T-helper 2 cell treated with Interferon-gamma antibody and Interleukin-4, amounts not matched to agents 100 ng/mL and 5 ng/mL, for 36 hours (primary cell): ENCODE data around the gene FAM186B. TPM values are rescaled to one million over a fixed set of nuclear protein-coding genes. Genes with fewer than 3 reads are reported as not detected.
"Not testable (repeated sequence)": the region's sequence is repeated elsewhere in the genome, so short reads cannot be mapped to it uniquely, and the experiment has no call there.

Source experiments
- intact Hi-C: fragments of 100-400 bp; cut with micrococcal nuclease; formaldehyde crosslinking; loops from one replicate; pipeline ENCODE4 v1.15.1; 2023
- total RNA-seq: library from RNA; stranded (reverse); gene quantifications from 2 replicates; pipeline ENCODE4 v1.2.3, GENCODE V29; 2022

The FAM186B gene
- total RNA-seq, 1 donor from 2014 or later: 0.16 TPM

DNA sequence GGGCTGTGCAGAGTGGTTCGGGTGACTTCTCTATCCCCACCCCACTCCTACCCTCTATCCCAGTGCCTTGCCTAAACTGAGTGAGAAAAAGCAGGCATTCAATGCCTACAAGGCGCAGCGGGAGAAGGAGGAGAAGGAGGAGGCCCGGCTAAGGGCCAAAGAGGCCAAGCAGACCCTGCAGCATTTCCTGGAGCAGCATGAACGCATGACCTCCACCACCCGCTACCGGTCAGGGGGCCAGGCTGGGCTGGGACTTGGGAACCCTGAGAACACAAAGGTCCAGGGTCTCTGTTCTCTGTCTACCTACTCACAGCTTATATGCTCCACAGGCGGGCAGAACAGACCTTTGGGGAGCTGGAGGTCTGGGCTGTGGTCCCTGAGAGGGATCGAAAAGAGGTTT, 29.6 kb upstream of the FAM186B start:
- intact Hi-C loops: no loop called here

DNA sequence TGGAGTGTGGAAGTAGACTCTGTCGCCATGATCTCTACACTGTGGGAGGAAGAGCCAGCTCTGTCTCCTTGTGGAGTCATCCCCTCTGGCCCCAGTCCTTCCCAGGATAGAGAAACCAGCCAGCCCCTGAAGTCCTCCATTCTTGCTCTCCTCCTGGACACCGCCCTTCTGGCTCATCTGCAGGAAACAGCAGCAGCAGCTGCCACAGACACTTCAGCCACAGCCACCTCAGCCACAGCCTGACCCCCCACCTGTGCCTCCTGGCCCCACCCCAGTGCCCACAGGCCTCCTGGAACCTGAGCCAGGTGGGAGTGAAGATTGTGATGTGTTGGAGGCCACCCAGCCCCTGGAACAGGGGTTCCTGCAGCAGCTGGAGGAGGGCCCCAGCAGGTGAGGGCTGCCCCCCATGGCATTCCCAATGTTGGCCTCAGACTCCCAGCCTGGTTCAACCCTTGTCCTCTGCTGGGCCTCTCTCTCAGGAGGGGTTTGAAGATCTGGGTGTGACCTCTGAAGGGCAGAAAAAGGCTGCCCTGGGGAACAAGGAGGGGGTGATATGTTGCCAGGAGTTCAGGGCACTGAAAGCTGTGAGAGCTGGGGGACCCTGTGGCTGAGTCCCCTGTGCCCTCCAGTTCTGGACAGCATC, 28.4 kb upstream of the FAM186B start:
- intact Hi-C loops: no loop called here

DNA sequence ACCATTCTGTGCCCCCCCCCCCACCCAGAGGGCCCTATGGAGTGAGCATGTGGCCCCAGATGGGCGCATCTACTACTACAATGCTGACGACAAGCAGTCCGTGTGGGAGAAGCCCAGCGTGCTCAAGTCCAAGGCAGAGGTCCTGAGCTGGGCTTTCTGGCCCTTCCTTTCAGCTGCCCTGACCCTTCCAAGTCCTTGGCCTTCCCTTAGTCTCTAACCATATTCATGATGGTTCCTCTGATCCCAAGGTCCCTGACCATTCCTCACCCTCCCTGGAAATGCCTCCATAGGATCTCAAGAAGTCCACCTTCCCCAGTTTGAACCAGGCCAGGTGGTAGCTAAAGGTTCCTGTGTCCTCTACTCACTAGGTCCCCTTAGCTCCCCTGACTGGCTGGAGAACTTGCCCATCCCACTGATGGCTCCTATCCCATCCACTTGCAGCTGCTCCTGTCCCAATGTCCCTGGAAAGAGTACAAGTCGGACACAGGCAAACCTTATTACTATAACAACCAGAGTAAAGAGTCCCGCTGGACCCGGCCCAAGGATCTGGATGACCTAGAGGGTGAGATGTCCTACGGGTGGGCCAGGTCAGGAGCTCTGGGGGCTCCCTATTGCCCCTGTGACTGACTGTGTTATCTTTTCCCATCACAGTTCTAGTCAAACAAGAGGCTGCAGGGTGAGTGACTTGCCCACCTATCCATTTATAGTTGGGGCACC, 27.7 kb upstream of the FAM186B start:
- intact Hi-C loops: no loop called here

DNA sequence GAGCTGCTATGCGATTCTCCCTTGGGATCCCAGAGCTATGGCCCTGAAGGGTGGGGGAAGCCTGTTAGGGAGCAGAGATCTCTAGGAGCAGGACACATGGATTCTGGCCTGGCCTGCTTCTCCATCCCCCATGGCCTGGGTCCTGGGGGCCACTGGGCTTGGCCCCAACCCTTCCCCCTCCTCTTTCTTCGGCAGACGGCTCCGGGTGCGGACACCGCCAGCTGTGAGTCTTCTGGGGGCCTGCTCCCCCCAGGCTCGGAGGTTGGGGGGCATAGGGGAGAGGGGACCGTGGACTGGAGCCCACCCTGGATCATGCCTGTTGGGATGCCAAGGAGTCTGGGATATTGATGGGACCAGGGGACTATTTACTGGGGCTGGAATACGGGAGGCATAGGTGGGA, 27.0 kb upstream of the FAM186B start:
- intact Hi-C loops: no loop called here

DNA sequence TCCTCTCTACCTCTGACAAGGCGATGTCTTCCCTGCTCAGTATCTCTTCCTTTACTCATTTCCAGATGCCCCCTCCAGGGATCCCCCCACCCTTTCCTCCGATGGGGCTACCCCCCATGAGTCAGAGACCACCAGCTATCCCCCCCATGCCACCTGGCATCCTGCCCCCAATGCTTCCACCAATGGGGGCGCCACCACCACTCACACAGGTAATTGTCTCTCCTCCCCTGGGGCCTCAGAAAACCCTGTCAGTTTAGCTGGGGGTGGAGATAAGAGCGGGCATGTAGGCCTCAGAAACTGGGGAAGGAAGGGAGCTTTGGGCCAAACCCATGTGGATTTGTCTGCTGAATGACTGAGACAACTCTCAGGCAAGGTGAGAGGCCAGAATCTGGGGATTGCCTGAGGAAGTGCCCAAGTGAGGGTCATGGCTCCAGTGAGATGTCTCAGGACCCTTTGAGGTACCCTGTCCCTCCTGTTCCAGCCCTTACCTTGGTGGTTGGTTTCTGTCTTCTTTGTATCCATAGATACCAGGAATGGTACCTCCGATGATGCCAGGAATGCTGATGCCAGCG, 26.0 kb upstream of the FAM186B start:
- intact Hi-C loops: no loop called here

DNA sequence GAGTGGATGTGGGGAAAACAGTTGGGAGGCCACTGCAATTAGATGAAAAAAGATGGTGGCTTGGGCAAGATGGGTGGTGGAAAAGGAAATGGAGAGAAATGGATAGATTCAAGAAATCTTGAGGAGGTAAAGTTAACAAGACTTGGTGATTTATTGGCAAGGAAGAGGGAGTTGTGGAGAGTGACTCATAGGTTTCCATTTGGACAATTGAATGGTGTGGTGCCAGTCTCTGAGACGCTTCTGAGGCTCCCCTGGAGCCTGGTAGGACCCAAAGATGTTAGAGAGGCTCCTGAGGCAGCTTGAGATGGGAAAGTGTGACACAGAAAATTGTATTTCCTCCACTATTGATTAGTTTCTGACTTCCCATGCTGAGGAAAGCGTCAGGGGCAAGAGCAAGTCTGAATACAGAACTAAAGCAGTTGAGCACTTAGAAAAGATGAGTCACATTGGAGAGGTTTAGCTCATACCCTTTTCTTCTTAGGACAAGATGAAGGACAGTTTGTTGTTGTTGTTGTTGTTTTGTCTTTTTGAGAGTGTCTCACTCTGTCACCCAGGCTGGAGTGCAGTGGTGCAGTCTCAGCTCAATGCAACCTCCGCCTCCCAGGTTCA, 22.4 kb upstream of the FAM186B start:
- intact Hi-C loops: loop anchor here (10.0 kb wide), 1 partner anchor 197 kb away; the partner anchor contains the start of gene NCKAP5L

DNA sequence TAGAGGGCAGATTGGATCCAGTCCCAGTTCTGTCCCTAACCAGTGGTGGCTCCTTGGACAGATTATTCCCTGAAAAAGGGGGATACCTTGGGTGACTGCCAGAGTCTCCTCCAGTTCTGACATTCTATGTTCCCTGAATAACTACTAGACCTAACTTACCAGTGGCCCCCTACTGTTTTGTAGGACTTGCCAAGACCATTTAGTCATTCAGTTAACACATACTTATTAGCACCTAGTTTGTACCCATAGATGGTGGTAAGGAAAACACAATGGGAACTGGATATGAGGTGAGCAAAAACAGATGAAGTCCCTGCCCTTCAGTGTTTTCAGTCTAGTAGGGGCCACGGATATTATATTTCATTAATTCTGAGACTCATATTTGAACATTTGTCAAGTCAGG, 21.4 kb upstream of the FAM186B start:
- intact Hi-C loops: loop anchor here (10.0 kb wide), 1 partner anchor 198 kb away; the partner anchor contains the start of gene NCKAP5L

DNA sequence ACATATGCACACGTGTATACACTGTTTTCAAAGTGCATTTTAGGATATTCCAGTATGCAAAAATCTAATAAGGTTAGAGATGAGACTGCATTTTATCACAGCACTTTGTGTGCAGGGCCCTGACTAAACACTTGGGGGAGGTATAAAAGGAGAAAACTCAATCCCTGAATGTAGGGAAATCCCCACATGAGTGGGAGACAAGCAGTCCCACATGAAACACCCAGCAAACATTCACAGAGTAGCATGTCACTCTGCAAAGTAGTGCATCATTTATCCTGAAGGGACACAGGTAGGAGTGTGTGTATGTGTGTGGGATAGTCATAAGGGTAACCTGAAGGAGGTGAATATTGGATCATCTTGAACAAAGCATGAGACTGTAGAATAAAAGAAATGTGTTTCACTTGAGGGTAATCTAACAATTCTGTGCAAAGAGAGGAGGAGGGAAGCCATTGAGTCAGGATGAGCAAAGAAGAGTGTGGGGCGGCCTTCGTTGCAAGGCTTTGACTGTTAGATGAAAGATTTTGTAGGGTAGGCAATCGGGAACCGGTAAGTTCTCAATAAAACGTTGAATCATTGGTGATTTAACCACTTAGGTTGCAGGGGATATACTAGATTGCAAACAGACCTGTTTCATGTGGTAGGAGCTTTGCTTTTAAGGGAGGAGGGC, 20.9 kb upstream of the FAM186B start:
- intact Hi-C loops: loop anchor here (10.0 kb wide), 1 partner anchor 198 kb away; the partner anchor contains the start of gene NCKAP5L

DNA sequence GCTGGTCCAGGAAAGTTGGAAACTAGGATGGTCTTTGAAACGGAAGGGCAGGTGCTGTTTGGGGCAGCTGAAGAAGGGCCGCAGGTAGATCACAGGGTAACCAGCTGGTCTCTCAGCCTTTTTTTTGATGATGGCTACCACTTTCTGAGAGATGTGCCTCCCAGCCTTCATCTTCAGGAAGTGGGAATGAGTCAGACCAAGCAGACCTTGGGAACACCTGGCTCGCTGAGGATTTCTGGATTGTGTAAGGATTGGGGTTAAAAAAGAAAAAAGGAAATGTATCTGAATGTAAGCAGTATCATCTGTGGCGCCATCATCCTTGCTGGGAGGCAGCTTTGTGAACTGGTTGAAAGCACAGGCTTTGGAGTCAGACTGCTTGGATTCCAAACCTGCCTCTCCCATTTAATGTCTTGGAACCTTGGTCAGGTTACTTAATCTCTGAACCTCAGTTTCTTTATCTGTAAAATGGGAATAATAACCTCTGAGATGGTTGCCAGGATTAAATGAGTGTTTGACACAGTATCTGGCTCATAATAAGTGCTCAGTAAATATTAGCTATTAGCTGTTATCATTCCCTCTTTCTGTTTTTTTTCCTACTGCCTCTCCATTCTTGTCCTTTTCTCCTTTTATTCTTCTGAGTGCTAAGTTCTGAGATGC, 19.6 kb upstream of the FAM186B start:
- intact Hi-C loops: loop anchor here (5.0 to 10.0 kb wide), 3 partner anchors 88 to 258 kb away; partner anchors contain the start of genes KCNH3, NCKAP5L and SPATS2

DNA sequence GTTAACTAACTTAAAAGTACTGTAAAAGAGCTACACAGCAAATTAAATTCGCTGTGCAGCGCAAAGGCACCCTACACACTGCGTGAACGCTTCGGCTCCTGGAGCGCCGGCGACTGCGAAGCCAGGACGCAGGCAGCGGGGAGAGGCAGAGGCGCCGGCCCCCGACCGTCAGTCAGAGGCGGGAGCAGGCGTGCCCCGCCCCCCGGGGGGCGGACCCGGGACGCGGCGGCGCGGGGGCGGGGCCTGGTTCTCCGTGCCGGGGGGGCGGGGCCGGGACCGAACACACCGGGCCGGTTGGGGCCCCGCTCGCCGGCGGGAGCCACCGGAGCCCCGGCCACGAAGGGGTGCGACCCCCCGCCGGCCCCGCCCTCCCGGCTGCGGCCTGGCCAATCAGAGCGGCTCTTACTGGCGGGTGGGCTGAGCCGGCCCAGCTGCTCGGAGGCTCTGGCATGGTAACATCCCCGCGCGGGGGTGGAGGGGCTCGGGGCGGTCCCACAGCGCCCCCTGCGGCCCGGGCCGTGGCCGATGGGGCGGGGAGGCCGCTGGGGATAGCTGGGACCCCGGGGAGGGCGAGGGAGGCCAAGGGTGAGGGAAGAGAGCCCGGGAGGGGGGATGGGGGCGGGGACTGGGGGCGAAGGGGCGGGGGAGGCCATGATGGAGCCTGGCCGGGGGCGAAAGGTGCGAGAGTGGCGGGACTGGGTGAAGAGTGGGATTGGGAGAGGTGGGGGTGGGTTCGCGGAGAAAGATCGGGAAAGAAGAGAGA, 17.9 kb upstream of the FAM186B start, which contains the start of gene PRPF40B:
Gene PRPF40B, plus strand, starts transcription at position 420 of the 763 bp plus-strand sequence. Its CDS starts 30 bp downstream, at position 450.
- intact Hi-C loops: loop anchor here (1.0 to 10.0 kb wide), 7 partner anchors 43 to 358 kb away; partner anchors contain the start of genes FMNL3, KCNH3, MCRS1 and NCKAP5L

DNA sequence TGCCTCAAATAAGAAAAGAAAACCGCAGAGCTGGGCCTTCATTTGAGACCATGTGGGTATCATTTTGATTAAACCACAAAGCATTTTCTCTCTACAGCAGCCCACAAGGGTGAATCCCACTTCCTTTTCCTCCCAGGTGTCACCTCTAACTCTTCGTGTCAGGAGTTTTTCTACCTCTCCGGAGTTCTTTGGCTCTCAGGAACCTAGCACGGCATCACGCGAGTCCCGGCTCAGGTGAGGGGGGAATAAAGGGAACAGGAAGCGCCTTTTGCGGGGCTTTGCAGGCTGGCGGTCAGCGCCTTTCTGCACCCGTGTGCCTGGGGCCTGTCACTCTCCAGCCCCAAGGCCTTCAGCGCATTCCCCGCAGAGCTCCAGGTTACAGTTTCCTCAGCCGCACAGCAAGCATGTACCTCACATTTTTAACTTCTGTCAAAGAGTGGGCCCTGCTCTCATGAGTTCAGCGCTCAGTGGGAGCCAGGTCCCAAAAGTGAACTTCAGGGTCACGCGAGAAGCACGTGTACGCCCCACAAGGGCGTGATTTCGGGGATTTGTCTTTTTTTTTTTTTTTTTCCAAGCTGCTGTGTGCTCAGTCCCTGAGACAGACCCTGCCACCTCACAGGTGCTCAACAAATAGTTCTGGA, 17.2 kb upstream of the FAM186B start:
- intact Hi-C loops: loop anchor here (1.0 to 10.0 kb wide), 7 partner anchors 42 to 357 kb away; partner anchors contain the start of genes FMNL3, KCNH3, MCRS1 and NCKAP5L

DNA sequence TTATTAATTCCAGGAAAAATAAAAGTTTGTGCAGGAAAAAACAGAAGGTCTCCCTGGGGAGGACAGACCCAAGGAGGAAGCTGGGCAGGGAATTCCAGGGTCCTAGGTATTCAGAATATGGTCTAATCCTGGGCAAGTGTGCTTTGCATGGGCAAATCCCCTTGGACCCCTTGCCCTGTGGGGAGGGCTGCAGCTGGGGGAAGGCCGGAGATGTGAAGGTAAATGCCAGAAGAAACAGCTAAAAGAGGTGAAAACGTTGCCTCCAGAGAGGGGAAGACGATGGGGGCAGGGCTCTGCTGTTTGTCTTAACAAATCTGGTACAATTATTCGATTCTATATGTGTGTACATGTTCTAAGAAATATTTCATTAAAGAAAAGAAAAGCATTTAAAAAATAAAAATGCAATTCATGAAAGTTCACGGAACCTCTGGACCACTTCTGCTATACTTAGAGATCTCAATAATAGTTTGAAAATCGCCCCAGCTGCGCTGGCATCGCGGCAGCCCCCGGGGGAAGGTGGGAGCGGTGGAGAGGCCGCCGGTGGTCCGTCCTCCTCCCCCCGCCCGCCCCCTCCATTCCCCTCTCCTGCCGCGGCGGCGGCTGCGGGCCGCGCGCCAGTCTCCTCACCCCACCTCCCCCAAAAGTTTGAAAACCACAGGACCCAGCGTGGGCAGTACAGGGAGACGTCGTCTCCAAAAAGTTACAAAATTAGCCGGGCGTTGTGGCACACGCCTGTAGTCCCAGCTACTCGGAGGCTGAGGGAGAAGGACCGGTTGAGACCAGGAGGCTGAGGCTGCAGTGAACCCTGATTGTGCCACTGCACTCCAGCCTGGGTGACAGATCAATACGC, 16.4 kb upstream of the FAM186B start:
- intact Hi-C loops: loop anchor here (2.0 to 10.0 kb wide), 5 partner anchors 41 to 255 kb away; partner anchors contain the start of genes KCNH3, MCRS1, NCKAP5L and SPATS2

DNA sequence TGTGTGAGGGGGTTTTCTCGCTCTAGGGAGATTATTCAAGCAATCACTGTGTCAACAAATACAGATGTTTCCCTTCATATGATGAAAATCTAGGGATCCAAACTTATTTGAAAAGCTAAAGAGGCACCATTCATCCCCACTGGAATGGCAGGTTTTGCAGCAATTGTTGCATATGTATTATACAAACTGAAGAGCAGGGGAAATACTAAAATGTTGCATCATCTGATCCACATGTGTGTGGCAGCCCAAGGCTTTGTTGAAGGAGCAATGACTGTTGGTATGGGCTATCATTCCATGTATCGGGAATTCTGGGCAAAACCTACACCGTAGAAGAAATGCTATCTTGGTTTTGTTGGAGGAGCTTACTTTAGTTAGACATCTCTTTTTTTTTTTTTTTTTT, 13.8 kb upstream of the FAM186B start:
- intact Hi-C loops: no loop called here

DNA sequence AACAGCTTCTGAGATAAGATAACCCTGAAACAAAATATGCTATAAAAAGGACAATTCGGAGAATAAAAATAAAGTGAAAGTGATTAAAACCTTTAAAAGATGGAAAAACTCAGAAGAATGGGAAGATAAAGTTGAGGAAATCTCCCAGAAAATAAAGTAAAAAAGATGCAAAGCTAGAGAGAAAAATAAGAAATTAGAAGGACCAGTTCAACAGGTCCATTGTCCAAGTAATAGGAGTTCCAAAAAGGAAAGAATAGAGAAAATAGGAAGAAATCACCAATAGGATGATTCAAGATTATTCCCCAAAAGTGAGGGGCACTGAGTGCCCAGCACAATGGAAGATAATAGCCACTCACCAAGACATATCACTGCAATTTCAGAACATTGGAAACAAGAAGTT, 13.1 kb upstream of the FAM186B start:
- intact Hi-C loops: no loop called here

DNA sequence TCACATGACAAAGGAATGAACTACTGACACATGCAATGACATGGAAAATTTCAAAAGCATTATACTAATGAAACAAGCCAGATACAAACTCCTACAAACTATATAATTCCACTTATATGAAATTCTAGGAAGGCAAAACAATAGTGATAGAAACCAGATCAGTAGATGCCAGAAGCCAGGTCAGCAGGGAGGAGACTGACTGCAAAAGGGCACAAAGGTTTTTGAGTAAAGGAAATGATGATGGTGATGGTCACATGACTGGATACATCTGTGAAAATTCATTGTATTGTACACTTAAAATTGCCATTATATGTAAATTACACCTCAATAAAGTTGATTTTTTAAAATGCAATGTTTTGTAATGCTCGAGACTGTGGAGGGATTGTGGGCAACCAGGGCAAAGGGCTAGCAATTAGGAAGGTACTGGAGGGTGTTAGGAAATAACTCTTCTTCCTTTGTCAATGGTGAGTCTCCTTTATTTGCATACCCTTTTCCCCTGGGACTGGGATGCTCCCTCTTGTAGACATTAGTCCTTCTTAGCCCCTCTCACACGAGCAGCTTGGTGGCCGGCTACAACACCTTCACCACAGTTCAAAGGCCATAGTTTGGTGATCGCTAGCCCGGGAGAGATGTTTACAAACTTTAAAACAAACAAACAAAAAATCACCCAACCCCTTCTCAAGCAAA, 11.2 kb upstream of the FAM186B start:
- intact Hi-C loops: no loop called here

DNA sequence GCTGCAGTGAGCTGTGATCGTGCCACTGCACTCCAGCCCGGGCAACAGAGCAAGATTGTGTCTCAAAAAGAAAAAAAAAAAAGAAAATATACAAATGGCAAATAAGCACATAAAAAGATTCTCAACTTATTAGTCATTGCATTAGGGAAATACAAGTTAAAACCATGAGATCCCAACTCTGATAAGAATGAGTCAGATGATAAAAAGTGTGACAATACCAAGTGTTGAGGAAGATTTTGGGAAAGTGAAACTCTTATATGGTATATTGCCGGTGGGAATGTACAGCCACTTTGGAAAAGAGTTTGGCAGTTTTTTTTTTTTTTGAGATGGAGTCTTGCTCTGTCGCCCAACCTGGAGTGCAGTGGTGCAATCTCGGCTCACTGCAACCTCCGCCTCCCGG, 10.3 kb upstream of the FAM186B start:
- intact Hi-C loops: no loop called here

DNA sequence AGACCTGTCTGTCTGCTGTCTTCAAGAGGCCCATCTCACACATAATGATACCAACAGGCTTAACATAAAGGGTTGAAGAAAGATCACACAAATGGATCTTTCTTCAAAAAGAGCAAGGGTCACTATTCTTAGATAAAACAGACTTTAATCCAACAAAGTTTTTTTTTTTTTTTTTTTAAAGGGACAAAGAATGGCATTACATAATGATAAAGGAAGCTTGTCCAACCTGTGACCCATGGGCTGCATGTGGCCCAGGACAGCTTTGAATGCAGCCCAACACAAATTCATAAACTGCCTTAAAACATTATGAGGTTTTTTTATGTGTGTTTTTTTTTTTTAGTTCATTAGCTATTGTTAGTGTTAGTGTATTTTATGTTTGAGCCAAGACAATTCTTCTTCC, 6.8 kb upstream of the FAM186B start:
- intact Hi-C loops: no loop called here

DNA sequence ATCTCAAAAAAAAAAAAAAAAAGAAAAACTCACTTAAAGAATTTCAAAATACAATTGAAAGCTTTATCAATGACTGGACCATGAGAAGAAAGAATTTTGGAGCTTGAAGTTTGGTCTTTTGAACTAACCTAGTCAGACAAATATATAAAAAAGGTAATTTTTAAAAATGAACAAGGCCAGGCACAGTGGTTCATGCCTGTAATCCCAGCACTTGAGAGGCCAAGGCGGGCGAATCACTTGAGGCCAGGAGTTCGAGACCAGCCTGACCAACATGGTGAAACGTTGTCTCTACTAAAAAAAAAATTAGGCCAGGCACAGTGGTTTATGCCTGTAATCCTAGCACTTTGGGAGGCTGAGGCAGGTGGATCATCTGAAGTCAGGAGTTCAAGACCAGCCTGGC, 5.3 kb upstream of the FAM186B start:
- intact Hi-C loops: not testable (repeated sequence)
